ENCODE measurements around the gene ABR. TPM values are rescaled to one million over a fixed set of nuclear protein-coding genes. Genes with fewer than 3 reads are reported as not detected.

Gene ABR
- total RNA-seq, 1 experiment from 2014 or later, result 172 TPM

DNA sequence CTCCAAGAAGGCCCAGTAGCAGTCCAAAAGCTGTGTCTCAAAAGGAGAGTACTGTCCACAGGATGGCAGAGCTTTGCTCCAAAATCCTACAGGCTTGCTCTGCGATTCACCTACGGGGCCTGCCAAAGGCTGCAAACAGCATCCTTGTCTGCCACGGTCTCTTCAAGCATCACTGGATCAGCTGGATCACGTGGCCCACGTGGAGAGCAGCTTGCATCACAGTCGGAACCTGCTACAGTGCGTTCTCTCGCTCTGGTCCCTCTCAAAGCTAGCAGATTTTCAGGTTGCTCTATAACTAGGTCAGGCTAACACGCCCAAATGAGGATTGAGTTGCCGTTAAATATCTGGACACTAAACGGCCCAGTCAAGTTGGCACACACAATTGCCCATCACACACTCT lies 191.2 kb downstream of the ABR start:
- Histone ChIP-seq H3K9me3 (ENCODE audit: control insufficient read depth, insufficient read depth, low read depth, low read length) (no peaks in the 10 kb centered on the region), H3K4me3 (ENCODE audit: low read depth in 2 of 2, low read length in 2 of 2) (no peak overlapping the region), H3K27ac (ENCODE audit: low read length) (no peak overlapping the region), H3K27me3 (ENCODE audit: control insufficient read depth, insufficient read depth, low read length) (no peaks in the 10 kb centered on the region), H3K4me1 (ENCODE audit: control insufficient read depth, insufficient read depth, low read length) (no peaks in the 10 kb centered on the region), H3K36me3 (ENCODE audit: control insufficient read depth, insufficient read depth, low read length) (no peaks in the 10 kb centered on the region)
- intact Hi-C loops (cut with micrococcal nuclease; ENCODE audit: unreplicated experiment) (no loop called here), in situ Hi-C loops (cut with HindIII; ENCODE audit: low pct_unique_long_range_greater_than_20kb, low sequenced_read_pairs) (no loop called here)
- no TSS peak for BruUV-seq (replicated peaks)
- POLR2A ChIA-PET, result no interaction called here
- no peak for ATAC-seq
- TF ChIP-seq, protein P1, sequence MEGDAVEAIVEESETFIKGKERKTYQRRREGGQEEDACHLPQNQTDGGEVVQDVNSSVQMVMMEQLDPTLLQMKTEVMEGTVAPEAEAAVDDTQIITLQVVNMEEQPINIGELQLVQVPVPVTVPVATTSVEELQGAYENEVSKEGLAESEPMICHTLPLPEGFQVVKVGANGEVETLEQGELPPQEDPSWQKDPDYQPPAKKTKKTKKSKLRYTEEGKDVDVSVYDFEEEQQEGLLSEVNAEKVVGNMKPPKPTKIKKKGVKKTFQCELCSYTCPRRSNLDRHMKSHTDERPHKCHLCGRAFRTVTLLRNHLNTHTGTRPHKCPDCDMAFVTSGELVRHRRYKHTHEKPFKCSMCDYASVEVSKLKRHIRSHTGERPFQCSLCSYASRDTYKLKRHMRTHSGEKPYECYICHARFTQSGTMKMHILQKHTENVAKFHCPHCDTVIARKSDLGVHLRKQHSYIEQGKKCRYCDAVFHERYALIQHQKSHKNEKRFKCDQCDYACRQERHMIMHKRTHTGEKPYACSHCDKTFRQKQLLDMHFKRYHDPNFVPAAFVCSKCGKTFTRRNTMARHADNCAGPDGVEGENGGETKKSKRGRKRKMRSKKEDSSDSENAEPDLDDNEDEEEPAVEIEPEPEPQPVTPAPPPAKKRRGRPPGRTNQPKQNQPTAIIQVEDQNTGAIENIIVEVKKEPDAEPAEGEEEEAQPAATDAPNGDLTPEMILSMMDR (IDR thresholded peaks at IDR 0.05), result no peak
- TF ChIP-seq SIN3A (IDR thresholded peaks at IDR 0.05; ENCODE audit: borderline replicate concordance, insufficient read depth, low read depth, low read length), result no peak
- TF ChIP-seq POLR2AphosphoS5 (IDR thresholded peaks at IDR 0.05; ENCODE audit: low read depth, low read length), result no peak
- TF ChIP-seq TCF7L2 (IDR thresholded peaks at IDR 0.05; ENCODE audit: low read depth, low read length), result no peak
- no peak for TF ChIP-seq REST (IDR thresholded peaks at IDR 0.05; ENCODE audit: insufficient read depth in 1 of 2, low read depth in 2 of 2, low read length in 1 of 2)
- CTCF ChIA-PET, result no interaction called here
- DNase-seq (ENCODE audit: low read depth, low spot score), result no peak

DNA sequence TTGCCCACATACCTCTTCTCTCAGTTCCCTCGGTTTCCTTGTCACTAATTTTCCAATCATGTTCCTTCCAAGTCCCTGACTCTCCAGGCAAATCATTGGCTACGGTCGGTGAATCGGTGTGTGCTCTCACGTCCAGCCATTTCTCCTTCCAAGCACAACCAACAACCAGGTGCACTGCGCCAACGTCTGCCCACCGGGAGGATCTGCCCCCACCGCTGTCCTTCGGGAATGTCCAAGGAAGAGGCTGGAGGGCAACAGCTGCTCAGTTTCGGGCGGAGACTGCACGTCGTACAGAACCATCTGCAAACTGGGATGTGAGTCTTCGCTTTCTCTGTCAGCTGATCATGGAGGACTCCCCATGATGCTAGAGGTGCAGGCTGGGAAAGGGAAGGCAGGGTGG lies 191.8 kb downstream of the ABR start:
- no TSS peak for BruUV-seq (replicated peaks)
- H3K27ac ChIP-seq (ENCODE audit: low read length), result no peak overlapping the region
- ATAC-seq (no peak), DNase-seq (ENCODE audit: low read depth, low spot score) (no peak)
- no peaks in the 10 kb centered on the region for H3K9me3 ChIP-seq (ENCODE audit: control insufficient read depth, insufficient read depth, low read depth, low read length)
- in situ Hi-C loops (cut with HindIII; ENCODE audit: low pct_unique_long_range_greater_than_20kb, low sequenced_read_pairs), result no loop called here
- H3K4me1 ChIP-seq (ENCODE audit: control insufficient read depth, insufficient read depth, low read length), result no peaks in the 10 kb centered on the region
- H3K4me3 ChIP-seq (ENCODE audit: low read depth in 2 of 2, low read length in 2 of 2), result no peak overlapping the region
- TF ChIP-seq TCF7L2 (IDR thresholded peaks at IDR 0.05; ENCODE audit: low read depth, low read length) (no peak), REST (IDR thresholded peaks at IDR 0.05; ENCODE audit: insufficient read depth in 1 of 2, low read depth in 2 of 2, low read length in 1 of 2) (no peak), POLR2AphosphoS5 (IDR thresholded peaks at IDR 0.05; ENCODE audit: low read depth, low read length) (no peak), SIN3A (IDR thresholded peaks at IDR 0.05; ENCODE audit: borderline replicate concordance, insufficient read depth, low read depth, low read length) (no peak)
- TF ChIP-seq, protein P1 (IDR thresholded peaks at IDR 0.05), result no peak
- intact Hi-C loops (cut with micrococcal nuclease; ENCODE audit: unreplicated experiment), result no loop called here
- POLR2A ChIA-PET, result no interaction called here
- H3K36me3 ChIP-seq (ENCODE audit: control insufficient read depth, insufficient read depth, low read length), result no peaks in the 10 kb centered on the region
- CTCF ChIA-PET, result no interaction called here
- H3K27me3 ChIP-seq (ENCODE audit: control insufficient read depth, insufficient read depth, low read length), result no peaks in the 10 kb centered on the region
